HepG2 (cell line): ENCODE data around the gene GALNTL6. TPM values are rescaled to one million over a fixed set of nuclear protein-coding genes. Genes with fewer than 3 reads are reported as not detected.

ENCODE experiments used
- ATAC-seq: fragments of 200-7000 bp; cut with Tn5 transposase; 3 replicates; pipeline ENCODE4 v1.9.1; 2020; ENCODE audit warnings: mild to moderate bottlenecking, moderate library complexity
- Bru-seq: library from RNA; stranded (reverse); fragments of 400-500 nt; gene quantifications from one replicate; lab custom pipeline; 2021; lab: Mats Ljungman, UMichigan
- BruChase-seq, 2 experiments: library from RNA; stranded (reverse); fragments of 400-500 nt; gene quantifications; one replicate each; lab custom pipeline; 2021; lab: Mats Ljungman, UMichigan
- BruUV-seq: library from RNA; stranded (reverse); fragments of 400-500 nt; replicated peaks from 2 replicates; lab custom pipeline; 2021; lab: Mats Ljungman, UMichigan
- CTCF ChIA-PET: fragments of 300-600 bp; formaldehyde crosslinking; extraction: SDS; loops from one replicate; lab custom pipeline; 2021; ENCODE audit warnings: low total read pairs, inconsistent platforms, low intra/inter-chr PET ratio; lab: Yijun Ruan, JAX
- POLR2A ChIA-PET: fragments of 350-600 bp; sonication (Branson Sonifier 250); formaldehyde crosslinking; loops from one replicate; lab custom pipeline; 2020; ENCODE audit warnings: antibody characterized with exemption, inconsistent platforms; lab: Yijun Ruan, JAX
- DNase-seq: peaks from one replicate; pipeline ENCODE4 v3.0.0-alpha.2; 2015; ENCODE audit warnings: low spot score
- FAIRE-seq: peaks from 3 replicates; lab custom pipeline; 2011; peaks lifted over from hg19 to GRCh38; lab: Jason Lieb, UNC
- H2AFZ ChIP-seq: one replicate; pipeline ENCODE4 v1.6.1; 2011; ENCODE audit warnings: low read length, inconsistent platforms
- H3K27ac ChIP-seq: fragments of 300-600 bp; 3 replicates; pipeline ENCODE4 v1.8.0; 2011; ENCODE audit warnings: mixed run types, mild to moderate bottlenecking, mixed read lengths, low read length, inconsistent platforms; ENCODE audit not compliant: insufficient read depth; ENCODE audit errors: extremely low read length
- H3K27me3 ChIP-seq, 2 experiments: fragments of 200-600 bp in 1 of 2; 2 replicates in 1 of 2; 3 replicates in 1 of 2; pipeline versions ENCODE4 v1.6.0 to v1.8.0; 2011; ENCODE audit warnings: low read length in 2 of 2, mild to moderate bottlenecking in 2 of 2, moderate library complexity in 2 of 2, inconsistent platforms in 1 of 2; ENCODE audit not compliant: insufficient read depth in 2 of 2, control insufficient read depth in 1 of 2
- H3K36me3 ChIP-seq, 2 experiments: fragments of 200-600 bp in 1 of 2; replicated peaks in 1 of 2; 2 replicates in 1 of 2; 3 replicates in 1 of 2; pipeline versions ENCODE4 v1.5.1 to v1.8.0; 2011; ENCODE audit warnings: low read length in 2 of 2, inconsistent platforms in 1 of 2; ENCODE audit not compliant: insufficient read depth in 2 of 2, control insufficient read depth in 1 of 2
- H3K4me1 ChIP-seq: 2 replicates; pipeline ENCODE4 v1.5.1; 2012; ENCODE audit warnings: low read length, inconsistent platforms; ENCODE audit not compliant: insufficient read depth
- H3K4me2 ChIP-seq: 2 replicates; pipeline ENCODE4 v1.6.0; 2011; ENCODE audit warnings: low read depth, low read length, inconsistent platforms
- H3K4me3 ChIP-seq, 3 experiments: fragments of 200-600 bp in 1 of 3; sonication (generic), shearing (Covaris generic) in 1 of 3; replicated peaks in 1 of 3; 2 replicates each; pipeline ENCODE4 v1.5.1; 2011 to 2016; ENCODE audit warnings: low read length in 3 of 3, inconsistent platforms in 2 of 3, low read depth in 2 of 3, mild to moderate bottlenecking in 2 of 3, control low read depth in 1 of 3, mixed read lengths in 1 of 3; ENCODE audit not compliant: insufficient read depth in 1 of 3
- H3K79me2 ChIP-seq: one replicate; pipeline ENCODE4 v1.6.1; 2011; ENCODE audit warnings: low read length, inconsistent platforms; ENCODE audit not compliant: insufficient read depth
- H3K9ac ChIP-seq: 2 replicates; pipeline ENCODE4 v1.6.0; 2011; ENCODE audit warnings: mild to moderate bottlenecking, low read depth, low read length, inconsistent platforms; ENCODE audit not compliant: insufficient read depth
- H3K9me3 ChIP-seq: 2 replicates; pipeline ENCODE4 v1.5.1; 2012; ENCODE audit warnings: mild to moderate bottlenecking, low read length
- H4K20me1 ChIP-seq: 2 replicates; pipeline ENCODE4 v1.6.0; 2011; ENCODE audit warnings: inconsistent platforms, mild to moderate bottlenecking, low read length, moderate library complexity; ENCODE audit not compliant: insufficient read depth
- ATF3 ChIP-seq: sonication (generic); formaldehyde crosslinking; IDR thresholded peaks from 2 replicates; pipeline ENCODE4 v1.4.0; 2020; ENCODE audit warnings: missing genetic modification reagents
- CENPBD1 ChIP-seq: sonication (generic); formaldehyde crosslinking; IDR thresholded peaks from 2 replicates; pipeline ENCODE4 v1.8.0; 2022; ENCODE audit warnings: missing genetic modification reagents, low read depth, mild to moderate bottlenecking, borderline replicate concordance
- GLMP ChIP-seq: sonication (generic); formaldehyde crosslinking; IDR thresholded peaks from 2 replicates; pipeline ENCODE4 v1.9.0; 2021; ENCODE audit warnings: missing genetic modification reagents, mild to moderate bottlenecking, borderline replicate concordance
- HNRNPK ChIP-seq: fragments of 200-400 bp; formaldehyde crosslinking; IDR thresholded peaks from 2 replicates; pipeline ENCODE4 v1.6.1; 2018; ENCODE audit warnings: low read length, low read depth, moderate library complexity, mild to moderate bottlenecking; ENCODE audit not compliant: poor library complexity, severe bottlenecking
- KAT8 ChIP-seq: IDR thresholded peaks from 2 replicates; pipeline ENCODE4 v1.6.1; 2016; ENCODE audit warnings: missing genetic modification reagents, missing compliant biosample characterization
- RELA ChIP-seq: sonication (generic); formaldehyde crosslinking; IDR thresholded peaks from 2 replicates; pipeline ENCODE4 v1.4.0; 2020; ENCODE audit warnings: missing genetic modification reagents
- WGBS: methylation state at CpG from one replicate; pipeline ENCODE4 v1.1.6; 2017; ENCODE audit warnings: low lambda C conversion rate; 5-methylcytosine and 5-hydroxymethylcytosine counted together
- in situ Hi-C: cut with HindIII; loops from 2 replicates; pipeline ENCODE4 v1.10.0; 2017; ENCODE audit warnings: low pct_unique_long_range_greater_than_20kb; ENCODE audit not compliant: extremely low pct_ligation_motif_present
- intact Hi-C: fragments of 100-400 bp; cut with micrococcal nuclease; formaldehyde crosslinking; loops from one replicate; pipeline ENCODE4 v1.10.0; 2022; ENCODE audit not compliant: unreplicated experiment
- long read RNA-seq, 2 experiments: library from RNA in 1 of 2; library from polyadenylated mRNA in 1 of 2; stranded (forward) in 1 of 2; unstranded in 1 of 2; transcript quantifications; one replicate each; pipeline ENCODE4 v2.0.0, GENCODE V29; 2019 to 2022
- polyA minus RNA-seq, 3 experiments: library from RNA; depleted of rRNA, polyadenylated mRNA; stranded (reverse); fragments of >200 nt; gene quantifications; 2 replicates each; pipeline ENCODE4 v1.2.3, GENCODE V29; 2011; ENCODE audit warnings: low replicate concordance in 1 of 3
- polyA plus RNA-seq, 8 experiments: library from polyadenylated mRNA; depleted of rRNA in 3 of 8; stranded (reverse) in 7 of 8; unstranded in 1 of 8; fragments of >200 nt; fragmentation: Illumina TruSeq in 4 of 8; extraction: Trizol in 4 of 8; gene quantifications; 2 replicates each; pipeline versions ENCODE4 v1.2.1 to v1.2.3, GENCODE V29; 2011 to 2016; ENCODE audit warnings: low read depth in 4 of 8, missing spikeins in 1 of 8, mixed read lengths in 1 of 8; ENCODE audit not compliant: insufficient read depth in 1 of 8
- total RNA-seq, 5 experiments: library from RNA; depleted of rRNA; stranded (reverse); fragments of >200 nt; fragmentation: Illumina TruSeq; extraction: Trizol; gene quantifications; 2 replicates each; pipeline ENCODE4 v1.2.3, GENCODE V29; 2016; ENCODE audit warnings: low read depth in 1 of 5
- TF ChIP-seq, protein P1 (sequence below): sonication (generic); formaldehyde crosslinking; IDR thresholded peaks from 2 replicates; pipeline ENCODE4 v1.5.0; 2020; ENCODE audit warnings: missing genetic modification reagents

Gene GALNTL6
- total RNA-seq (2016; rRNA removed; fragmentation: Illumina TruSeq; extraction: Trizol) (not detected in 2 replicates), polyA plus RNA-seq (2011; rRNA removed) (not detected in 2 replicates), polyA minus RNA-seq (2011; rRNA and poly(A)+ RNA removed; ENCODE audit: low replicate concordance) (0.72 TPM in 1 of 2 replicates, not detected in the other), Bru-seq, nascent RNA (percentile 0 among the genes with signal in this experiment), BruChase-seq, experiment 1, labeled RNA remaining after a 6-hour chase (not detected), BruChase-seq, experiment 2, labeled RNA remaining after a 2-hour chase (percentile 0 among the genes with signal in this experiment)
- not detected in 2 replicates for total RNA-seq (2016; cell fraction: cytosol; rRNA removed; fragmentation: Illumina TruSeq; extraction: Trizol; ENCODE audit: low read depth)
- total RNA-seq (2016; cell fraction: insoluble cytoplasmic fraction; rRNA removed; fragmentation: Illumina TruSeq; extraction: Trizol): not detected in 2 replicates
- total RNA-seq (2016; cell fraction: membrane; rRNA removed; fragmentation: Illumina TruSeq; extraction: Trizol): not detected in 2 replicates
- not detected in 2 replicates for total RNA-seq (2016; cell fraction: nucleus; rRNA removed; fragmentation: Illumina TruSeq; extraction: Trizol)
- polyA plus RNA-seq (2011; cell fraction: cytosol; rRNA removed): not detected in 2 replicates
- not detected in 2 replicates for polyA plus RNA-seq (2011; cell fraction: nucleus; rRNA removed)
- polyA plus RNA-seq (2012): not detected in 2 replicates
- not detected in 2 replicates for polyA plus RNA-seq (2016; cell fraction: cytosol; fragmentation: Illumina TruSeq; extraction: Trizol; ENCODE audit: low read depth)
- not detected in 2 replicates for polyA plus RNA-seq (2016; cell fraction: insoluble cytoplasmic fraction; fragmentation: Illumina TruSeq; extraction: Trizol; ENCODE audit: low read depth)
- polyA plus RNA-seq (2016; cell fraction: membrane; fragmentation: Illumina TruSeq; extraction: Trizol; ENCODE audit: low read depth): not detected in 2 replicates
- not detected in 2 replicates for polyA plus RNA-seq (2016; cell fraction: nucleus; fragmentation: Illumina TruSeq; extraction: Trizol; ENCODE audit: insufficient read depth, low read depth)
- not detected in 2 replicates for polyA minus RNA-seq (2011; cell fraction: cytosol; rRNA and poly(A)+ RNA removed)
- not detected in 2 replicates for polyA minus RNA-seq (2011; cell fraction: nucleus; rRNA and poly(A)+ RNA removed)
- long read RNA-seq, experiment 1: 0 reads
- long read RNA-seq, experiment 2: 0 reads

DNA sequence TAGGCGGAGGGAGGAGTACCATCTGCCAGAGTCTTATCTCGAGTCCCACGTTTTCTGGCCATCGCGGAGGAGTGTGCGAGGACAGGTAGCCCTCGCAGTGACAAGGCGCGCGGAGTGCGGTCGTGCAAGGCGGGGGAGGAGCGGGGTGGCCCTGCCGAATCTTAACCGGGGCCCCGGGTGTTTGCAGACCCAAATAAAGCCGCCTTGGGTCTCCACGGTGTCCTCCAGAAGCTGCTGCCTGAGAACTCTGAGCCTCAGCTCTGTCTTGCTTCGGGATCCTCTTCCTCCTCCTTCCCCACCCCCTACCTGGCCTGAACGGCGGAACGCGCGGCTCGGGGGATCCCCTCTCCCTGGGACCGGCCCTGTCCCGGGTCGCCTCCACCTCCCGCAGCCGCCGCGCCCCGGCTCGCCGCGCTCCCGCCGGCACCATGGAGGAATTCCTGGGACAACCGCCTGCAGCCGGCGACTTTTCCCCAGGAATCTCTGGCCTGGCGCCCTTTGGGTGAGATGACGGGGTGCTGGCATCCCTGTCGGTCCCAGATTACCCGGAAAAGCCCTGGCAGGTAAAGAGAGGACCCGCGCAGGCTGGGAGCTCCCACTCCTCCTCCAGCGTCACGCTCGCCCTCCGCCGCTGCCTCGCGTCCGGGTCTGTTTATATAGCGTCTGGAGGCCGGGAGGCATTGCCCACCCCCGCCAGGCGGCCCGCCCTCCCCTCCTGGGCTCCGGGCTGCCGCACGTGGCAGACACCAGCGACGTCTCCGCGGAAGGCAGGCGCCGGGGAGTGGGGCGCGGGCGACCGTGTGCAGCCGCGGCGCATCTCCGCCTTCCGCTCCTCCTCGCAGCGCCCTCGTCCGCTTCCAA is at the start of gene GALNTL6:
TSS of gene GALNTL6 (plus strand) at position 740 of the 861 bp plus-strand sequence.
- CTCF ChIA-PET: no interaction called here
- in situ Hi-C loops: no loop called here
- no peak for ATAC-seq
- Histone ChIP-seq H3K4me2 (no peak within 1 kb of the TSS), H2AFZ (no peak within 1 kb of the TSS)
- no peak for TF ChIP-seq KAT8 (CRISPR knock-in tag)
- no peak for TF ChIP-seq CENPBD1 (CRISPR knock-in tag)
- no peak for TF ChIP-seq RELA
- no peak for TF ChIP-seq HNRNPK
- no peak for TF ChIP-seq ATF3
- TF ChIP-seq GLMP (CRISPR knock-in tag): no peak
- TF ChIP-seq, protein P1, sequence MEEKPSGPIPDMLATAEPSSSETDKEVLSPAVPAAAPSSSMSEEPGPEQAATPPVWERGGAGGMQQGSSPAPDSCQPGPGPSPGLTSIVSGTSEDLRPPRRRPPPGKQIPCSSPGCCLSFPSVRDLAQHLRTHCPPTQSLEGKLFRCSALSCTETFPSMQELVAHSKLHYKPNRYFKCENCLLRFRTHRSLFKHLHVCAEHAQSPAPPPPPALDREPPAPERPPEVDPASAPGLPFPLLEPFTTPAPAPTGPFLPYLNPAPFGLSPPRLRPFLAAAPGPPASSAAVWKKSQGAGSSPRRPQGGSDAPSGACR (CRISPR knock-in tag): no peak
- TF ChIP-seq, all 625 proteins: peak for 0
- no peaks in the 10 kb centered on the region for H3K36me3 ChIP-seq
- WGBS: 62% methylated on average over 52 of the region's 83 CpGs
- no peaks in the 10 kb centered on the region for H3K27me3 ChIP-seq
- BruUV-seq: no TSS peak
- H3K4me3 ChIP-seq: no peak within 1 kb of the TSS
- DNase-seq (no peak), FAIRE-seq (no peak)
- H3K79me2 ChIP-seq: no peaks in the 10 kb centered on the region
- intact Hi-C loops: no loop called here
- POLR2A ChIA-PET: no interaction called here
- H4K20me1 ChIP-seq: no peaks in the 10 kb centered on the region
- no peak within 1 kb of the TSS for H3K27ac ChIP-seq
- no peak within 1 kb of the TSS for H3K9ac ChIP-seq
- no peaks in the 10 kb centered on the region for H3K9me3 ChIP-seq
- no peaks in the 10 kb centered on the region for H3K4me1 ChIP-seq
